Neuronal stem cell (in vitro differentiated cells): ENCODE data around the gene TFPT.
"Not testable (repeated sequence)": the region's sequence is repeated elsewhere in the genome, so short reads cannot be mapped to it uniquely, and the experiment has no call there.

Experiments used
- DNase-seq: peaks from one replicate; pipeline ENCODE4 v3.0.0-alpha.2; 2013; ENCODE audit warnings: low spot score
- H2AFZ ChIP-seq: one replicate; pipeline ENCODE4 v1.6.1; 2013; ENCODE audit warnings: mild to moderate bottlenecking, low read length, inconsistent platforms
- H2AK5ac ChIP-seq: 2 replicates; pipeline ENCODE4 v1.6.1; 2013; ENCODE audit warnings: low read depth, mild to moderate bottlenecking, inconsistent platforms, low read length, moderate library complexity, mixed read lengths
- H2BK120ac ChIP-seq: 2 replicates; pipeline ENCODE4 v1.6.1; 2013; ENCODE audit warnings: low read depth, mild to moderate bottlenecking, inconsistent platforms, low read length, moderate library complexity, mixed read lengths
- H2BK12ac ChIP-seq: one replicate; pipeline ENCODE4 v1.6.1; 2013; ENCODE audit warnings: low read length, inconsistent platforms
- H2BK15ac ChIP-seq: 2 replicates; pipeline ENCODE4 v1.6.1; 2013; ENCODE audit warnings: mild to moderate bottlenecking, low read length, inconsistent platforms, mixed read lengths
- H2BK5ac ChIP-seq: one replicate; pipeline ENCODE4 v1.6.1; 2013; ENCODE audit warnings: inconsistent platforms, mild to moderate bottlenecking, low read length, moderate library complexity
- H3K14ac ChIP-seq: one replicate; pipeline ENCODE4 v1.6.1; 2013; ENCODE audit warnings: low read length, inconsistent platforms
- H3K18ac ChIP-seq: 2 replicates; pipeline ENCODE4 v1.6.1; 2013; ENCODE audit warnings: low read length, inconsistent platforms
- H3K23ac ChIP-seq: 2 replicates; pipeline ENCODE4 v1.6.1; 2013; ENCODE audit warnings: low read depth, mild to moderate bottlenecking, mixed read lengths, low read length, inconsistent platforms; ENCODE audit not compliant: poor library complexity
- H3K27ac ChIP-seq: replicated peaks from 3 replicates; pipeline ENCODE4 v1.5.1; 2013; ENCODE audit warnings: low read length, inconsistent platforms
- H3K27me3 ChIP-seq, 3 experiments: 2 replicates each; pipeline ENCODE4 v1.6.1; 2013; ENCODE audit warnings: low read length in 3 of 3, mild to moderate bottlenecking in 2 of 3, inconsistent platforms in 1 of 3, low read depth in 1 of 3, mixed read lengths in 1 of 3, moderate library complexity in 1 of 3; ENCODE audit not compliant: control insufficient read depth in 3 of 3, insufficient read depth in 3 of 3
- H3K36me3 ChIP-seq, 2 donors: replicated peaks in 1 of 2; 2 replicates each; pipeline ENCODE4 v1.6.1; 2013; ENCODE audit warnings: low read length in 2 of 2; ENCODE audit not compliant: control insufficient read depth in 2 of 2, insufficient read depth in 2 of 2
- H3K4ac ChIP-seq: 2 replicates; pipeline ENCODE4 v1.6.1; 2013; ENCODE audit warnings: inconsistent platforms, mild to moderate bottlenecking, low read length, moderate library complexity
- H3K4me1 ChIP-seq, 2 donors: 1 replicate in 1 of 2; 2 replicates in 1 of 2; pipeline ENCODE4 v1.6.1; 2013; ENCODE audit warnings: low read length in 2 of 2, low read depth in 1 of 2; ENCODE audit not compliant: control insufficient read depth in 2 of 2, insufficient read depth in 1 of 2
- H3K4me2 ChIP-seq: one replicate; pipeline ENCODE4 v1.6.1; 2013; ENCODE audit warnings: mild to moderate bottlenecking, low read length, inconsistent platforms; ENCODE audit not compliant: insufficient read depth, poor library complexity, severe bottlenecking
- H3K4me3 ChIP-seq, 2 donors: 2 replicates each; pipeline ENCODE4 v1.5.1; 2013; ENCODE audit warnings: low read length in 2 of 2, mild to moderate bottlenecking in 2 of 2, inconsistent platforms in 1 of 2, moderate library complexity in 1 of 2
- H3K79me1 ChIP-seq: one replicate; pipeline ENCODE4 v1.6.1; 2013; ENCODE audit warnings: low read depth, mild to moderate bottlenecking, inconsistent platforms, low read length, moderate library complexity
- H3K9ac ChIP-seq: one replicate; pipeline ENCODE4 v1.6.1; 2013; ENCODE audit warnings: mild to moderate bottlenecking, low read depth, low read length, inconsistent platforms; ENCODE audit not compliant: poor library complexity
- H3K9me3 ChIP-seq, 2 donors: replicated peaks in 1 of 2; 2 replicates each; pipeline versions ENCODE3 to v1.6.1; 2013; ENCODE audit warnings: low read length in 2 of 2, mild to moderate bottlenecking in 2 of 2, inconsistent platforms in 1 of 2, low read depth in 1 of 2, mixed read lengths in 1 of 2, moderate library complexity in 1 of 2; ENCODE audit not compliant: control insufficient read depth in 2 of 2, insufficient read depth in 1 of 2
- H4K8ac ChIP-seq: one replicate; pipeline ENCODE4 v1.6.1; 2013; ENCODE audit warnings: low read depth, mild to moderate bottlenecking, inconsistent platforms, low read length, moderate library complexity
- H4K91ac ChIP-seq: one replicate; pipeline ENCODE4 v1.6.1; 2013; ENCODE audit warnings: low read length, low read depth, mild to moderate bottlenecking, inconsistent platforms; ENCODE audit not compliant: poor library complexity
- WGBS, 2 donors: extraction: QIAGEN DNeasy Blood & Tissue Kit; methylation state at CpG; one replicate each; pipeline ENCODE4 v1.1.7; 2013; ENCODE audit warnings: missing lambda C conversion rate in 2 of 2, mixed read lengths in 1 of 2; ENCODE audit not compliant: insufficient read length in 2 of 2, insufficient replicate concordance in 1 of 2; ENCODE audit errors: extremely low coverage in 2 of 2; 5-methylcytosine and 5-hydroxymethylcytosine counted together

Gene TFPT

DNA sequence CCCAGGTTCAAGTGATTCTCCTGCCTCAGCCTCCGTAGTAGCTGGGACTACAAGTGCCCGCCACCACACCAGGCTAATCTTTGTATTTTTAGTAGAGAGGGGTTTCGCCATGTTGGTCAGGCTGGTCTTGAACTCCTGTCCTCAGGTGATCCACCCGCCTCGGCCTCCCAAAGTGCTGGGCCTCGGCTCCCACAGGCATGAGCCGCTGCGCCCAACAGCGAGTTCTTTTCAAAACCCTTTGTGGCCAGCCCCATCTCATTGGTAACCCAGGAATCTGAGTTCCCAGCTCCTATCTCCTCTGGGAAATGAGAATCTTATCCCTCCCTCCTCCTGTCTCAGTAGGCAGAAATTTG lies 15.6 kb downstream of the TFPT start:
- not testable (repeated sequence) for H3K9ac ChIP-seq, H2BK15ac ChIP-seq, H2BK5ac ChIP-seq, H3K4me1 ChIP-seq, H3K9me3 ChIP-seq, H3K36me3 ChIP-seq, H3K18ac ChIP-seq, H4K8ac ChIP-seq, H3K27ac ChIP-seq, H3K14ac ChIP-seq, H2AFZ ChIP-seq, H4K91ac ChIP-seq, H3K23ac ChIP-seq, H2BK120ac ChIP-seq, H3K4me2 ChIP-seq, H3K4ac ChIP-seq, H3K79me1 ChIP-seq, H2BK12ac ChIP-seq, H3K4me3 ChIP-seq, DNase-seq, H2AK5ac ChIP-seq
- H3K27me3 ChIP-seq = peaks cover 0 to 22% (median 19%) of the 10 kb centered on the region in 3 experiments
- WGBS, 2 donors = no CpG with 5 or more reads among the region's 9 CpGs

- no peak overlapping the region for H2BK5ac ChIP-seq
- H3K14ac ChIP-seq = no peak overlapping the region
- H2AK5ac ChIP-seq = no peak overlapping the region
- no peak overlapping the region for H2BK120ac ChIP-seq
- peaks cover 0 to 23% (median 21%) of the 10 kb centered on the region in 3 experiments for H3K27me3 ChIP-seq
- H3K4me1 ChIP-seq = peaks cover 4 to 7% of the 10 kb centered on the region in 2 donors
- no peak overlapping the region for H3K4me2 ChIP-seq
- no peak overlapping the region for H3K4me3 ChIP-seq
- H3K9me3 ChIP-seq = peaks cover 0 to 2% of the 10 kb centered on the region in 2 donors
- no peak overlapping the region for H4K91ac ChIP-seq
- H2BK12ac ChIP-seq = no peak overlapping the region
- H4K8ac ChIP-seq = no peak overlapping the region
- peaks cover 4% of the 10 kb centered on the region for H3K79me1 ChIP-seq
- WGBS, 2 donors = no CpG with 5 or more reads among the region's 12 CpGs
- H3K23ac ChIP-seq = no peak overlapping the region
- H3K36me3 ChIP-seq = no peaks in the 10 kb centered on the region
- no peak for DNase-seq
- H3K9ac ChIP-seq = no peak overlapping the region
- no peak overlapping the region for H3K4ac ChIP-seq
- no peak overlapping the region for H3K18ac ChIP-seq
- no peak overlapping the region for H3K27ac ChIP-seq
- no peak overlapping the region for H2BK15ac ChIP-seq
- H2AFZ ChIP-seq = no peak overlapping the region
Measured at GRCh38 chr19:54099190-54099902, 16.1 kb downstream of the TFPT start.

DNA sequence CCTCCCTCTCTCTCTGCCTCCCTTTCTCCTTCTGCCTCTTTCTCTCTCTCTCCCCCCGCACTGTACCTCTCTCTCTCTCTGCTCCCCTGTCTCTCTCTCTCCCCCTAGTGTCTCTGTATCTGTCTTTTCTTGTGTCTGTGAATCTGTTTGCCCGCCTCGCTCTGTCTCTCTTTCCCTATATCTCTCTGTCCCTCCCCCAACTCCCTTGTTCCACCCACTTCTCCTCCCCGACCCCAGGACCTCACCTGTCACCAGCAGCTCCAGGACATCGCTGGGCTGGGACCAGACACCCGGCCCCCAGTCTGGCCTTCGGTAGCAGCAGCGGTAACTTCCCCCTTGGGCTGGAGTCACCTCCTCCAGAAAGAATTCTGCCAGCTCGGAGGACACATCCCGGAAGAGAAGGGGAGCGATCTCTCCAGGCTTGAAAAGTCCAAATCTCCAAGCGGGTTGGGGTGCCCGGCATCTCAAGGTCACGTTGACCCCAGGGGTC lies 18.8 kb downstream of the TFPT start:
- H3K4me3 ChIP-seq = peak overlapping the region in 1 of 2 donors; percentile 56
- peak overlapping the region; percentile 13 for H2BK15ac ChIP-seq
- H3K14ac ChIP-seq = no peak overlapping the region
- peaks cover 4 to 5% of the 10 kb centered on the region in 2 donors for H3K4me1 ChIP-seq
- no peak overlapping the region for H3K18ac ChIP-seq
- no peak overlapping the region for H4K8ac ChIP-seq
- peak overlapping the region; percentile 49 for H3K4me2 ChIP-seq
- H3K27me3 ChIP-seq = peaks cover 0 to 23% (median 21%) of the 10 kb centered on the region in 3 experiments
- H2BK120ac ChIP-seq = no peak overlapping the region
- peak overlapping the region; percentile 83 for H3K9ac ChIP-seq
- H2AK5ac ChIP-seq = no peak overlapping the region
- H2AFZ ChIP-seq = peak overlapping the region; percentile 97
- peaks cover 2 to 4% of the 10 kb centered on the region in 2 donors for H3K9me3 ChIP-seq
- H2BK5ac ChIP-seq = no peak overlapping the region
- peak overlapping the region; percentile 60 for H3K23ac ChIP-seq
- H2BK12ac ChIP-seq = no peak overlapping the region
- H3K36me3 ChIP-seq = no peaks in the 10 kb centered on the region
- no peak overlapping the region for H4K91ac ChIP-seq
- H3K79me1 ChIP-seq = no peaks in the 10 kb centered on the region
- WGBS, 2 donors = no CpG with 5 or more reads among the region's 14 CpGs
- no peak overlapping the region for H3K27ac ChIP-seq
- no peak overlapping the region for H3K4ac ChIP-seq
- DNase-seq = no peak

DNA sequence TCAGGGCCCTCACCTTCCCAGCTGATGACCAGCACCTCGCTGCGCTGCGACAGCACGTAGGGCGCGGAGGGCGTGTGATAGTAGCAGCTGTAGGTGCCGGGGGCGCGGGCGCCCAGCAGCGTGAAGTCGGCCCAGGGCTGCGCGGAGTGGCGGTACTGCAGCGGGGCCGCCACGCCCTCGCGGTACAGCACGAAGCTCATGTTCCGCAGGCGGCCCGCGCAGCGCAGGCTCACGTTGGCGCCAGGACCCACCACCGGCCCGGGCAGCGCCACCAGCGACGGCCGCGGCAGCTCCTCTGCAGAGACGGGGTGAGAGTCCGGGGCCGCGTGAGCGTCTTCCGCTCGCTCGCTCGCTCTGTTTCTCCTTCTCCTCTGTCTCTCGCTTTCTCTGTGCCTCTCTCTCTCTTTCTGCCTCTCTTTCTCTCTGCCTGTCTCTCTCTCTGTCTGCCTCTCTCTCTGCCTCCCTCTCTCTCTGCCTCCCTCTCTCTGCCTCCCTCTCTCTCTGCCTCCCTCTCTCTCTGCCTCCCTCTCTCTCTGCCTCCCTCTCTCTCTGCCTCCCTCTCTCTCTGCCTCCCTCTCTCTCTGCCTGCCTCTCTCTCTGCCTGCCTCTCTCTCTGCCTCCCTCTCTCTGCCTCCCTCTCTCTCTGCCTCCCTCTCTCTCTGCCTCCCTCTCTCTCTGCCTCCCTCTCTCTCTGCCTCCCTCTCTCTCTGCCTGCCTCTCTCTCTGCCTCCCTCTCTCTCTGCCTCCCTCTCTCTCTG lies 19.4 kb downstream of the TFPT start:
- H3K27ac ChIP-seq, H2BK5ac ChIP-seq, DNase-seq, H3K4me1 ChIP-seq, H3K36me3 ChIP-seq, H3K79me1 ChIP-seq, H3K9me3 ChIP-seq: not testable (repeated sequence)
- Histone ChIP-seq H3K4me2 (peak overlapping the region; percentile 73), H2AFZ (peak overlapping the region; percentile 97), H4K91ac (peak overlapping the region; percentile 99), H4K8ac (peak overlapping the region; percentile 92), H2BK15ac (peak overlapping the region; percentile 98), H3K4me3 (peak overlapping the region; percentile 32 to 78), H3K23ac (peak overlapping the region; percentile 96), H2BK12ac (peak overlapping the region; percentile 30), H3K4ac (peak overlapping the region; percentile 37), H2BK120ac (peak overlapping the region; percentile 93), H3K18ac (peak overlapping the region; percentile 99), H3K9ac (peak overlapping the region; percentile 84), H3K27me3 (peaks cover 0 to 23% (median 21%) of the 10 kb centered on the region in 3 experiments), H3K14ac (peak overlapping the region; percentile 82), H2AK5ac (peak overlapping the region; percentile 20)
- no CpG with 5 or more reads among the region's 46 CpGs for WGBS, 2 donors
